ENCODE results near the gene AGXT.

Gene AGXT

GRCh38 chr2:240899468-240899865, 30.8 kb downstream of the AGXT start:
- no peak for TF ChIP-seq CSDC2 (CRISPR knock-in tag; IDR thresholded peaks at IDR 0.05)
- TF ChIP-seq PATZ1 (CRISPR knock-in tag; IDR thresholded peaks at IDR 0.05; ENCODE audit: borderline replicate concordance), result no peak
- TF ChIP-seq GLIS3 (CRISPR knock-in tag; IDR thresholded peaks at IDR 0.05), result no peak
- TF ChIP-seq RARB (CRISPR knock-in tag; IDR thresholded peaks at IDR 0.05), result no peak
- no peak for TF ChIP-seq ZFP3 (CRISPR knock-in tag; IDR thresholded peaks at IDR 0.05)
- no peak for TF ChIP-seq ARNTL (CRISPR knock-in tag; IDR thresholded peaks at IDR 0.05; ENCODE audit: borderline replicate concordance, low read depth)
- no peak for TF ChIP-seq ESRRG (CRISPR knock-in tag; IDR thresholded peaks at IDR 0.05)
- no peak for TF ChIP-seq ISL1 (CRISPR knock-in tag; IDR thresholded peaks at IDR 0.05)
- no peak for TF ChIP-seq ZNF70 (CRISPR knock-in tag; IDR thresholded peaks at IDR 0.05)
- TF ChIP-seq SNAI2 (CRISPR knock-in tag; IDR thresholded peaks at IDR 0.05), result no peak
- TF ChIP-seq OSR1 (CRISPR knock-in tag; IDR thresholded peaks at IDR 0.05), result no peak
- no peak for TF ChIP-seq BACH2 (CRISPR knock-in tag; IDR thresholded peaks at IDR 0.05; ENCODE audit: borderline replicate concordance)
- TF ChIP-seq TOX (CRISPR knock-in tag; IDR thresholded peaks at IDR 0.05; ENCODE audit: borderline replicate concordance), result no peak
- no peak for TF ChIP-seq CREB5 (CRISPR knock-in tag; IDR thresholded peaks at IDR 0.05; ENCODE audit: low read depth)
- no peak for TF ChIP-seq TSHZ2 (CRISPR knock-in tag; IDR thresholded peaks at IDR 0.05)
- no peak for ATAC-seq

GRCh38 chr2:240900141-240900860, 31.7 kb downstream of the AGXT start:
- no peak for ATAC-seq
- TF ChIP-seq PPARA (CRISPR knock-in tag; IDR thresholded peaks at IDR 0.05; ENCODE audit: borderline replicate concordance) (no peak), ZNF70 (CRISPR knock-in tag; IDR thresholded peaks at IDR 0.05) (no peak), RARB (CRISPR knock-in tag; IDR thresholded peaks at IDR 0.05) (no peak), CSRNP3 (CRISPR knock-in tag; IDR thresholded peaks at IDR 0.05) (no peak), TSHZ2 (CRISPR knock-in tag; IDR thresholded peaks at IDR 0.05) (no peak), CREB5 (CRISPR knock-in tag; IDR thresholded peaks at IDR 0.05; ENCODE audit: low read depth) (no peak), ZFP30 (CRISPR knock-in tag; IDR thresholded peaks at IDR 0.05) (no peak), GLIS3 (CRISPR knock-in tag; IDR thresholded peaks at IDR 0.05) (no peak), TCF4 (CRISPR knock-in tag; IDR thresholded peaks at IDR 0.05; ENCODE audit: borderline replicate concordance) (no peak), ISL1 (CRISPR knock-in tag; IDR thresholded peaks at IDR 0.05) (no peak), ZNF8 (CRISPR knock-in tag; IDR thresholded peaks at IDR 0.05) (no peak), ZNF565 (CRISPR knock-in tag; conservative IDR thresholded peaks at IDR 0.05; ENCODE audit: low read depth) (no peak)
